H1 (cell line): ENCODE results near the gene NKAIN4.

Experiments
- POLR2AphosphoS5 ChIP-seq: IDR thresholded peaks from 2 replicates; pipeline ENCODE4 v1.6.1; 2011; ENCODE audit warnings: low read depth, low read length
- SIN3A ChIP-seq, 2 experiments: IDR thresholded peaks in 1 of 2; conservative IDR thresholded peaks in 1 of 2; 2 replicates each; pipeline ENCODE4 v1.6.1; 2011 to 2012; ENCODE audit warnings: low read length in 2 of 2, improper control_type of control experiment in 1 of 2, low read depth in 1 of 2, mild to moderate bottlenecking in 1 of 2
- TAF7 ChIP-seq: optimal IDR thresholded peaks from 2 replicates; pipeline ENCODE3; 2011; ENCODE audit warnings: low read depth, mild to moderate bottlenecking, inconsistent platforms, low read length, moderate library complexity, borderline replicate concordance
- TF ChIP-seq, protein P1 (sequence below), 3 experiments: IDR thresholded peaks; 1 replicate in 2 of 3; 2 replicates in 1 of 3; pipeline versions ENCODE4 v1.5.1 to v1.6.1; 2011; ENCODE audit warnings: low read length in 3 of 3, mild to moderate bottlenecking in 3 of 3, inconsistent platforms in 2 of 3, low read depth in 1 of 3, moderate library complexity in 1 of 3; ENCODE audit not compliant: insufficient read depth in 1 of 3; ENCODE audit errors: control extremely low read depth in 1 of 3
- TF ChIP-seq, protein P2 (sequence below): fragments of 300-600 bp; sonication (generic); IDR thresholded peaks from 2 replicates; pipeline ENCODE4 v1.7.1; 2012; ENCODE audit warnings: low read length, moderate library complexity, mild to moderate bottlenecking, inconsistent platforms; ENCODE audit not compliant: insufficient replicate concordance

DNA sequence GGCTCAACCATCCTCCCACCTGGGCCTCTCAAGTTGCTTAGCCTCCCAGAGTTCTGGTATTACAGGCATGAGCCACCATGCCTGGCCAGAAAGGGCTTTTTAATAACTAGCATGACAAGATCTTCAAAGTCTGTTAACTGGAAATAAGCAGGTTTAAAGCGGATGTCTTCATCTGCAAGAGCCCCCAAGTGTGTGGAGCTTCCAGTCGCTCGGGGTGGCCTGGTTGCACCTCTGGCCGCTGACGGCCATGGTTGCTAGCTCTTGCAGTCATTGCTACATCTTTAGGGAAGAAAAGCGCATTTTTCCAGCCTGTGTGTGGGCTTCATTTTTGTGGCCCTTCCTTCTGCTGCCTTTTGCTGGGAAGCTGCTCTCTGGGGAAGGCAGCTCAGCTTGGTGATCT, 26.1 kb upstream of the NKAIN4 start:
- TF ChIP-seq SIN3A (conservative IDR thresholded peaks at IDR 0.05 in 1 of 2, IDR thresholded peaks at IDR 0.05 in 1 of 2; ENCODE audit: low read depth in 1 of 2, low read length in 2 of 2) (no peak), POLR2AphosphoS5 (no peak), TAF7 (no peak)
- TF ChIP-seq, protein P1, sequence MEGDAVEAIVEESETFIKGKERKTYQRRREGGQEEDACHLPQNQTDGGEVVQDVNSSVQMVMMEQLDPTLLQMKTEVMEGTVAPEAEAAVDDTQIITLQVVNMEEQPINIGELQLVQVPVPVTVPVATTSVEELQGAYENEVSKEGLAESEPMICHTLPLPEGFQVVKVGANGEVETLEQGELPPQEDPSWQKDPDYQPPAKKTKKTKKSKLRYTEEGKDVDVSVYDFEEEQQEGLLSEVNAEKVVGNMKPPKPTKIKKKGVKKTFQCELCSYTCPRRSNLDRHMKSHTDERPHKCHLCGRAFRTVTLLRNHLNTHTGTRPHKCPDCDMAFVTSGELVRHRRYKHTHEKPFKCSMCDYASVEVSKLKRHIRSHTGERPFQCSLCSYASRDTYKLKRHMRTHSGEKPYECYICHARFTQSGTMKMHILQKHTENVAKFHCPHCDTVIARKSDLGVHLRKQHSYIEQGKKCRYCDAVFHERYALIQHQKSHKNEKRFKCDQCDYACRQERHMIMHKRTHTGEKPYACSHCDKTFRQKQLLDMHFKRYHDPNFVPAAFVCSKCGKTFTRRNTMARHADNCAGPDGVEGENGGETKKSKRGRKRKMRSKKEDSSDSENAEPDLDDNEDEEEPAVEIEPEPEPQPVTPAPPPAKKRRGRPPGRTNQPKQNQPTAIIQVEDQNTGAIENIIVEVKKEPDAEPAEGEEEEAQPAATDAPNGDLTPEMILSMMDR (IDR thresholded peaks at IDR 0.05; ENCODE audit: control extremely low read depth in 1 of 3, insufficient read depth in 1 of 3, low read depth in 1 of 3, low read length in 3 of 3) = no peak
- TF ChIP-seq, protein P2, sequence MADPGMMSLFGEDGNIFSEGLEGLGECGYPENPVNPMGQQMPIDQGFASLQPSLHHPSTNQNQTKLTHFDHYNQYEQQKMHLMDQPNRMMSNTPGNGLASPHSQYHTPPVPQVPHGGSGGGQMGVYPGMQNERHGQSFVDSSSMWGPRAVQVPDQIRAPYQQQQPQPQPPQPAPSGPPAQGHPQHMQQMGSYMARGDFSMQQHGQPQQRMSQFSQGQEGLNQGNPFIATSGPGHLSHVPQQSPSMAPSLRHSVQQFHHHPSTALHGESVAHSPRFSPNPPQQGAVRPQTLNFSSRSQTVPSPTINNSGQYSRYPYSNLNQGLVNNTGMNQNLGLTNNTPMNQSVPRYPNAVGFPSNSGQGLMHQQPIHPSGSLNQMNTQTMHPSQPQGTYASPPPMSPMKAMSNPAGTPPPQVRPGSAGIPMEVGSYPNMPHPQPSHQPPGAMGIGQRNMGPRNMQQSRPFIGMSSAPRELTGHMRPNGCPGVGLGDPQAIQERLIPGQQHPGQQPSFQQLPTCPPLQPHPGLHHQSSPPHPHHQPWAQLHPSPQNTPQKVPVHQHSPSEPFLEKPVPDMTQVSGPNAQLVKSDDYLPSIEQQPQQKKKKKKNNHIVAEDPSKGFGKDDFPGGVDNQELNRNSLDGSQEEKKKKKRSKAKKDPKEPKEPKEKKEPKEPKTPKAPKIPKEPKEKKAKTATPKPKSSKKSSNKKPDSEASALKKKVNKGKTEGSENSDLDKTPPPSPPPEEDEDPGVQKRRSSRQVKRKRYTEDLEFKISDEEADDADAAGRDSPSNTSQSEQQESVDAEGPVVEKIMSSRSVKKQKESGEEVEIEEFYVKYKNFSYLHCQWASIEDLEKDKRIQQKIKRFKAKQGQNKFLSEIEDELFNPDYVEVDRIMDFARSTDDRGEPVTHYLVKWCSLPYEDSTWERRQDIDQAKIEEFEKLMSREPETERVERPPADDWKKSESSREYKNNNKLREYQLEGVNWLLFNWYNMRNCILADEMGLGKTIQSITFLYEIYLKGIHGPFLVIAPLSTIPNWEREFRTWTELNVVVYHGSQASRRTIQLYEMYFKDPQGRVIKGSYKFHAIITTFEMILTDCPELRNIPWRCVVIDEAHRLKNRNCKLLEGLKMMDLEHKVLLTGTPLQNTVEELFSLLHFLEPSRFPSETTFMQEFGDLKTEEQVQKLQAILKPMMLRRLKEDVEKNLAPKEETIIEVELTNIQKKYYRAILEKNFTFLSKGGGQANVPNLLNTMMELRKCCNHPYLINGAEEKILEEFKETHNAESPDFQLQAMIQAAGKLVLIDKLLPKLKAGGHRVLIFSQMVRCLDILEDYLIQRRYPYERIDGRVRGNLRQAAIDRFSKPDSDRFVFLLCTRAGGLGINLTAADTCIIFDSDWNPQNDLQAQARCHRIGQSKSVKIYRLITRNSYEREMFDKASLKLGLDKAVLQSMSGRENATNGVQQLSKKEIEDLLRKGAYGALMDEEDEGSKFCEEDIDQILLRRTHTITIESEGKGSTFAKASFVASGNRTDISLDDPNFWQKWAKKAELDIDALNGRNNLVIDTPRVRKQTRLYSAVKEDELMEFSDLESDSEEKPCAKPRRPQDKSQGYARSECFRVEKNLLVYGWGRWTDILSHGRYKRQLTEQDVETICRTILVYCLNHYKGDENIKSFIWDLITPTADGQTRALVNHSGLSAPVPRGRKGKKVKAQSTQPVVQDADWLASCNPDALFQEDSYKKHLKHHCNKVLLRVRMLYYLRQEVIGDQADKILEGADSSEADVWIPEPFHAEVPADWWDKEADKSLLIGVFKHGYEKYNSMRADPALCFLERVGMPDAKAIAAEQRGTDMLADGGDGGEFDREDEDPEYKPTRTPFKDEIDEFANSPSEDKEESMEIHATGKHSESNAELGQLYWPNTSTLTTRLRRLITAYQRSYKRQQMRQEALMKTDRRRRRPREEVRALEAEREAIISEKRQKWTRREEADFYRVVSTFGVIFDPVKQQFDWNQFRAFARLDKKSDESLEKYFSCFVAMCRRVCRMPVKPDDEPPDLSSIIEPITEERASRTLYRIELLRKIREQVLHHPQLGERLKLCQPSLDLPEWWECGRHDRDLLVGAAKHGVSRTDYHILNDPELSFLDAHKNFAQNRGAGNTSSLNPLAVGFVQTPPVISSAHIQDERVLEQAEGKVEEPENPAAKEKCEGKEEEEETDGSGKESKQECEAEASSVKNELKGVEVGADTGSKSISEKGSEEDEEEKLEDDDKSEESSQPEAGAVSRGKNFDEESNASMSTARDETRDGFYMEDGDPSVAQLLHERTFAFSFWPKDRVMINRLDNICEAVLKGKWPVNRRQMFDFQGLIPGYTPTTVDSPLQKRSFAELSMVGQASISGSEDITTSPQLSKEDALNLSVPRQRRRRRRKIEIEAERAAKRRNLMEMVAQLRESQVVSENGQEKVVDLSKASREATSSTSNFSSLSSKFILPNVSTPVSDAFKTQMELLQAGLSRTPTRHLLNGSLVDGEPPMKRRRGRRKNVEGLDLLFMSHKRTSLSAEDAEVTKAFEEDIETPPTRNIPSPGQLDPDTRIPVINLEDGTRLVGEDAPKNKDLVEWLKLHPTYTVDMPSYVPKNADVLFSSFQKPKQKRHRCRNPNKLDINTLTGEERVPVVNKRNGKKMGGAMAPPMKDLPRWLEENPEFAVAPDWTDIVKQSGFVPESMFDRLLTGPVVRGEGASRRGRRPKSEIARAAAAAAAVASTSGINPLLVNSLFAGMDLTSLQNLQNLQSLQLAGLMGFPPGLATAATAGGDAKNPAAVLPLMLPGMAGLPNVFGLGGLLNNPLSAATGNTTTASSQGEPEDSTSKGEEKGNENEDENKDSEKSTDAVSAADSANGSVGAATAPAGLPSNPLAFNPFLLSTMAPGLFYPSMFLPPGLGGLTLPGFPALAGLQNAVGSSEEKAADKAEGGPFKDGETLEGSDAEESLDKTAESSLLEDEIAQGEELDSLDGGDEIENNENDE = no peak
